ENCODE results near the gene PGS1. TPM values are rescaled to one million over a fixed set of nuclear protein-coding genes. Genes with fewer than 3 reads are reported as not detected.

The PGS1 gene
- total and polyA plus RNA-seq, 10 of the 15 experiments (the other 5 are each of a cell fraction or from before 2014, with no cell fraction given), result 1.3 to 37.6 (median 27.4) TPM

- TF ChIP-seq ZBTB4 (CRISPR knock-in tag; IDR thresholded peaks at IDR 0.05) (no peak), TCF3 (IDR thresholded peaks at IDR 0.05; ENCODE audit: borderline replicate concordance, insufficient read depth, low read depth, low read length) (no peak), SIN3A (IDR thresholded peaks at IDR 0.05; ENCODE audit: low read depth, low read length) (0 out of 2 replicates have a peak, but pooled peaks have one; percentile 3), ZBED1 (IDR thresholded peaks at IDR 0.05; ENCODE audit: borderline replicate concordance) (no peak), GABPA (IDR thresholded peaks at IDR 0.05; ENCODE audit: low read depth) (no peak), RELA (IDR thresholded peaks at IDR 0.05; ENCODE audit: borderline replicate concordance, partially characterized antibody) (no peak), BACH1 (IDR thresholded peaks at IDR 0.05; ENCODE audit: borderline replicate concordance) (no peak), USF1 (IDR thresholded peaks at IDR 0.05; ENCODE audit: borderline replicate concordance, extremely low read length, insufficient read depth, low read depth, low read length) (no peak), RBBP5 (conservative IDR thresholded peaks at IDR 0.05) (no peak), E4F1 (IDR thresholded peaks at IDR 0.05; ENCODE audit: borderline replicate concordance, partially characterized antibody) (no peak), REST (IDR thresholded peaks at IDR 0.05; ENCODE audit: low read depth, low read length) (peak; percentile 84), IKZF2 (IDR thresholded peaks at IDR 0.05) (0 out of 4 replicates have a peak, but pooled peaks of 1 of the 2 experiments have one; percentile 13), RAD21 (IDR thresholded peaks at IDR 0.05; ENCODE audit: insufficient read depth, low read depth, low read length) (0 out of 2 replicates have a peak, but pooled peaks have one; percentile 4)
These were observed 3.3 kb downstream of the PGS1 start (continued) for GRCh38 chr17:78381601-78382232.
